Dermis microvascular lymphatic vessel endothelial cell (primary cell): ENCODE measurements around the gene ZNF471. TPM values are rescaled to one million over a fixed set of nuclear protein-coding genes. Genes with fewer than 3 reads are reported as not detected.

Experiments
- DNase-seq, 2 donors: peaks; one replicate each; pipeline versions ENCODE4 v3.0.0 to v3.0.0-alpha.2; 2010; ENCODE audit warnings: low read depth in 2 of 2
- total RNA-seq: library from RNA; depleted of rRNA; stranded (reverse); fragments of >200 nt; gene quantifications from 2 replicates; pipeline ENCODE4 v1.2.1, GENCODE V29; 2014

The ZNF471 gene
- total RNA-seq, 1 donor from 2014 or later = 0.90 TPM

DNA sequence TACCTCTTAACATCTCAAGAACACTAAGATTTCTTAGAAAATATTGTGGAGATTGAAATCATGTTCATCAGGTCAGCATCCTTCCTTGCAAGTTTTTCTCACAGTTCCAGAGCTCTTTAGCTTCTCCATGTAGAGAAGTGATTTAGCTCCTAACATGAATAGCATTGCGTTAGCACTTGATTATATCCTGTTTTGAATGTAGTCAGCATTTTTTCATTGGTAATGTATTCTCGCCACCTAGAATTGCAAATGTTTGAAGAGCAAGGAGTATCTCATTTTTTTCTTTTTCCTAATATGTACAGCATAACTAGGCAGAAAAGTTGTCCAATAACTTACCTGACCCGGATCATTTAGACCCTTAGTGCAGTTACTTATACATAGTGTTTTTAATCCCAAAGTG lies 66.3 kb downstream of the ZNF471 start:
- no peak for DNase-seq

DNA sequence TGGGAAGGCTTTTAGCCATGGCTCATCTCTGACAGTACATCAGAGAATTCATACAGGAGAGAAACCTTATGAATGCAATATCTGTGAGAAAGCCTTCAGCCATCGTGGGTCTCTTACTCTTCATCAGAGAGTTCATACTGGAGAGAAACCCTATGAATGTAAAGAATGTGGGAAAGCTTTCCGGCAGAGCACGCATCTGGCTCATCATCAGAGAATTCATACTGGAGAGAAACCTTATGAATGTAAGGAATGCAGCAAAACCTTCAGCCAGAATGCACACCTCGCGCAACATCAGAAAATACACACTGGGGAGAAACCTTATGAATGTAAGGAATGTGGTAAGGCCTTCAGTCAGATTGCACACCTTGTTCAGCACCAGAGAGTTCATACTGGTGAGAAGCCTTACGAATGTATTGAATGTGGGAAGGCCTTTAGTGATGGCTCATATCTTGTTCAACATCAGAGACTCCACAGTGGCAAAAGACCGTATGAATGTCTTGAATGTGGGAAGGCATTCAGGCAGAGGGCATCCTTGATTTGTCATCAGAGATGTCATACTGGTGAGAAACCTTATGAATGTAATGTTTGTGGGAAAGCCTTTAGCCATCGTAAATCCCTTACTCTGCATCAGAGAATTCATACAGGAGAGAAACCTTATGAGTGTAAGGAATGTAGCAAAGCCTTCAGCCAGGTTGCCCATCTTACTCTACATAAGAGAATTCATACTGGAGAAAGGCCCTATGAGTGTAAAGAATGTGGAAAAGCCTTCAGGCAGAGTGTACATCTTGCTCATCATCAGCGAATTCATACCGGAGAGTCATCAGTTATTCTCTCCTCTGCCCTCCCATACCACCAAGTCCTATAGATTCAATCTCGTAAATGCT lies 70.3 kb downstream of the ZNF471 start:
- DNase-seq = no peak

Other genes with a start within 250 kb of the ZNF471 start
- gene EDDM13, start 235.1 kb upstream of the ZNF471 start, total RNA-seq = 1.8 and 2.2 TPM in 2 replicates
- 6.9 and 8.2 TPM in 2 replicates for gene ZSCAN5A, start 193.0 kb upstream of the ZNF471 start, total RNA-seq
- gene ZNF582, start 114.3 kb upstream of the ZNF471 start, total RNA-seq = 1.3 and 2.4 TPM in 2 replicates
- 1.9 and 2.8 TPM in 2 replicates for gene ZNF583, start 103.5 kb upstream of the ZNF471 start, total RNA-seq
- gene ZNF667, start 30.5 kb upstream of the ZNF471 start, total RNA-seq = 1.8 and 2.5 TPM in 2 replicates
- 4.6 and 5.4 TPM in 2 replicates for gene ZFP28, start 31.1 kb downstream of the ZNF471 start, total RNA-seq
- gene ZNF470, start 59.6 kb downstream of the ZNF471 start, total RNA-seq = 3.1 and 3.5 TPM in 2 replicates
- 8.9 and 12.9 TPM in 2 replicates for gene ZNF71, start 87.4 kb downstream of the ZNF471 start, total RNA-seq
- 0.26 and 0.51 TPM in 2 replicates for gene SMIM17, start 135.3 kb downstream of the ZNF471 start, total RNA-seq
- 0.13 and 0.51 TPM in 2 replicates for gene ZNF835, start 163.9 kb downstream of the ZNF471 start, total RNA-seq